K562 (cell line): ENCODE measurements around the gene SNAPC3. TPM values are rescaled to one million over a fixed set of nuclear protein-coding genes. Genes with fewer than 3 reads are reported as not detected.

Experiments
- ARID4B ChIP-seq: sonication (generic); formaldehyde crosslinking; IDR thresholded peaks from 2 replicates; pipeline ENCODE4 v1.8.0; 2022; ENCODE audit warnings: mild to moderate bottlenecking, missing genetic modification reagents
- CEBPB ChIP-seq: fragments of 450-650 bp; IDR thresholded peaks from 2 replicates; pipeline ENCODE4 v1.6.1; 2016; ENCODE audit warnings: missing genetic modification characterization, missing compliant biosample characterization
- DNMT1 ChIP-seq: fragments of 450-650 bp; IDR thresholded peaks from 2 replicates; pipeline ENCODE4 v1.6.1; 2016; ENCODE audit warnings: antibody characterized with exemption, mild to moderate bottlenecking
- E2F3 ChIP-seq: fragments of 250-450 bp; sonication (Bioruptor Pico); IDR thresholded peaks from 2 replicates; pipeline ENCODE4 v1.4.0; 2020; ENCODE audit warnings: mild to moderate bottlenecking
- EGR1 ChIP-seq: fragments of 450-650 bp; conservative IDR thresholded peaks from 2 replicates; pipeline ENCODE4 v1.6.1; 2017; ENCODE audit warnings: mild to moderate bottlenecking
- HDAC8 ChIP-seq: fragments of 450-650 bp; IDR thresholded peaks from 2 replicates; pipeline ENCODE4 v1.6.1; 2016; ENCODE audit warnings: mild to moderate bottlenecking, missing genetic modification characterization, moderate library complexity, missing compliant biosample characterization
- HDGF ChIP-seq: fragments of 450-650 bp; IDR thresholded peaks from 2 replicates; pipeline ENCODE4 v1.6.1; 2016
- HMBOX1 ChIP-seq: sonication (generic); IDR thresholded peaks from 2 replicates; pipeline ENCODE4 v1.6.1; 2016
- HNRNPK ChIP-seq: fragments of 200-400 bp; formaldehyde crosslinking; IDR thresholded peaks from one replicate; pipeline ENCODE4 v1.6.1; 2018; ENCODE audit warnings: mild to moderate bottlenecking, low read depth, low read length; ENCODE audit not compliant: poor library complexity, severe bottlenecking
- HNRNPLL ChIP-seq: fragments of 200-400 bp; formaldehyde crosslinking; IDR thresholded peaks from 2 replicates; pipeline ENCODE4 v1.6.1; 2017; ENCODE audit warnings: low read length, low read depth, mild to moderate bottlenecking; ENCODE audit not compliant: poor library complexity, severe bottlenecking
- IRF9 ChIP-seq: fragments of 450-650 bp; IDR thresholded peaks from 2 replicates; pipeline ENCODE4 v1.6.1; 2016; ENCODE audit warnings: missing biosample characterization, missing genetic modification characterization
- JUNB ChIP-seq: fragments of 450-650 bp; formaldehyde crosslinking; conservative IDR thresholded peaks from 2 replicates; pipeline ENCODE4 v1.4.0; 2020; ENCODE audit warnings: mild to moderate bottlenecking
- MECOM ChIP-seq: fragments of 250-450 bp; sonication (Bioruptor Pico); IDR thresholded peaks from 2 replicates; pipeline ENCODE4 v1.8.0; 2022; ENCODE audit warnings: inconsistent platforms
- MTA3 ChIP-seq: fragments of 450-650 bp; formaldehyde crosslinking; IDR thresholded peaks from 2 replicates; pipeline ENCODE4 v1.6.1; 2017; ENCODE audit warnings: mild to moderate bottlenecking, borderline replicate concordance
- NELFE ChIP-seq: IDR thresholded peaks from 2 replicates; pipeline ENCODE4 v1.6.1; 2011; ENCODE audit warnings: mild to moderate bottlenecking; ENCODE audit not compliant: insufficient read depth, insufficient read length
- SMARCC2 ChIP-seq: fragments of 450-650 bp; IDR thresholded peaks from 2 replicates; pipeline ENCODE4 v1.6.1; 2017; ENCODE audit warnings: antibody characterized with exemption, moderate library complexity, mild to moderate bottlenecking, low read depth
- STAT5B ChIP-seq: fragments of 250-450 bp; sonication (Bioruptor Pico); IDR thresholded peaks from 2 replicates; pipeline ENCODE4 v1.8.0; 2021; ENCODE audit warnings: mild to moderate bottlenecking, inconsistent platforms
- TAF15 ChIP-seq: fragments of 200-400 bp; formaldehyde crosslinking; IDR thresholded peaks from 2 replicates; pipeline ENCODE4 v1.6.1; 2017; ENCODE audit warnings: mild to moderate bottlenecking, low read depth, low read length, moderate library complexity
- TEAD2 ChIP-seq: fragments of 450-650 bp; IDR thresholded peaks from 2 replicates; pipeline ENCODE4 v1.6.1; 2016; ENCODE audit warnings: missing genetic modification characterization, control low read depth, missing compliant biosample characterization
- THRA ChIP-seq: fragments of 450-650 bp; IDR thresholded peaks from 2 replicates; pipeline ENCODE4 v1.6.1; 2017; ENCODE audit warnings: mild to moderate bottlenecking, moderate library complexity
- ZNF23 ChIP-seq: fragments of 250-450 bp; sonication (Bioruptor Pico); IDR thresholded peaks from 2 replicates; pipeline ENCODE4 v1.4.0; 2020; ENCODE audit warnings: mild to moderate bottlenecking
- ZNF316 ChIP-seq: fragments of 450-650 bp; IDR thresholded peaks from 2 replicates; pipeline ENCODE4 v1.6.1; 2016
- ZNF778 ChIP-seq: fragments of 450-650 bp; formaldehyde crosslinking; IDR thresholded peaks from 2 replicates; pipeline ENCODE4 v1.4.0; 2020; ENCODE audit warnings: mild to moderate bottlenecking, moderate library complexity
- ZZZ3 ChIP-seq: fragments of 450-650 bp; IDR thresholded peaks from 2 replicates; pipeline ENCODE4 v1.6.1; 2016; ENCODE audit warnings: antibody characterized with exemption, mild to moderate bottlenecking, moderate library complexity
- polyA plus RNA-seq, 8 experiments: library from polyadenylated mRNA; depleted of rRNA in 4 of 8; stranded (reverse) in 5 of 8; unstranded in 3 of 8; fragments of >200 nt; fragmentation: Nextera tagmentation in 2 of 8; fragmentation: Illumina TruSeq in 1 of 8; extraction: Ambion mirVana in 2 of 8; extraction: Trizol in 1 of 8; gene quantifications; 2 replicates each; pipeline versions ENCODE4 v1.2.1 to v1.2.3, GENCODE V29; 2011 to 2014; ENCODE audit warnings: inconsistent platforms in 1 of 8, missing spikeins in 1 of 8
- total RNA-seq, 7 experiments: library from RNA; depleted of rRNA in 6 of 7; stranded (reverse); fragments of >200 nt in 6 of 7; fragmentation: Illumina TruSeq in 2 of 7; extraction: Trizol in 2 of 7; gene quantifications; 2 replicates each; pipeline versions ENCODE4 v1.2.1 to v1.2.3, GENCODE V29; 2011 to 2021; ENCODE audit warnings: low replicate concordance in 1 of 7

The SNAPC3 gene
- total and polyA plus RNA-seq, 9 of the 15 experiments (the other 6 are each of a cell fraction or from before 2014, with no cell fraction given) = 2.3 to 38.9 (median 19.8) TPM

- TF ChIP-seq ARID4B (CRISPR knock-in tag) = no peak
- TF ChIP-seq TAF15 = no peak
- no peak for TF ChIP-seq THRA
- TF ChIP-seq NELFE = no peak
- no peak for TF ChIP-seq STAT5B (CRISPR knock-in tag)
- peak; percentile 29; the same call in 1 of the 2 replicates for TF ChIP-seq CEBPB (tag)
- TF ChIP-seq EGR1 = peak; percentile 75
- no peak for TF ChIP-seq HNRNPLL
- no peak for TF ChIP-seq E2F3
- no peak for TF ChIP-seq HNRNPK
- TF ChIP-seq HMBOX1 = no peak
- no peak for TF ChIP-seq MTA3
- TF ChIP-seq IRF9 = no peak
- no peak for TF ChIP-seq ZZZ3
- no peak for TF ChIP-seq SMARCC2
- TF ChIP-seq ZNF316 = peak; percentile 64
- no peak for TF ChIP-seq JUNB
- no peak for TF ChIP-seq MECOM
- TF ChIP-seq ZNF23 (CRISPR knock-in tag) = no peak
- no peak for TF ChIP-seq HDAC8 (tag)
- no peak for TF ChIP-seq ZNF778
- no peak for TF ChIP-seq TEAD2 (tag)
- TF ChIP-seq DNMT1 = no peak
- no peak for TF ChIP-seq HDGF
Measured at GRCh38 chr9:15386465-15386864, 36.2 kb upstream of the SNAPC3 start (continued).
